Fibroblast of gingiva (primary cell): ENCODE data around the gene EMID1.

Experiments
- DNase-seq: peaks from one replicate; pipeline ENCODE4 v3.0.0-alpha.2; 2011; ENCODE audit warnings: low read depth

The EMID1 gene

DNA sequence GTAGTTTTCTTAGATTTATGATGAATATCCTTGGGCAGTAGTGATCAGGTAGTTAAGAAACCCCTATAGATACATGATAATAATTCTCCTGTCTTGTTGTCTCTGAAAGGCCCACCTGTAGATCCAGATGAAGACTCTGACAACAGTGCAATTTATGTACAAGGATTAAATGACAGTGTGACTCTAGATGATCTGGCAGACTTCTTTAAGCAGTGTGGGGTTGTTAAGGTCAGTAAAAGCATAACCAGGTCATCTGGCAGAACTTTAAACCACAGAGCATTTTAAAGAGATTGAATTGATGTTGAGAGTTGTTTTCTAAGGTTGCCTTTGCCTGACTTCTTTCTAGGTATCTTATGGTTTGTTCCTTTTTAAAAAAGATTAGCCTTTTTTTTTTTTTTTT lies 86.7 kb downstream of the EMID1 start:
- no peak for DNase-seq

DNA sequence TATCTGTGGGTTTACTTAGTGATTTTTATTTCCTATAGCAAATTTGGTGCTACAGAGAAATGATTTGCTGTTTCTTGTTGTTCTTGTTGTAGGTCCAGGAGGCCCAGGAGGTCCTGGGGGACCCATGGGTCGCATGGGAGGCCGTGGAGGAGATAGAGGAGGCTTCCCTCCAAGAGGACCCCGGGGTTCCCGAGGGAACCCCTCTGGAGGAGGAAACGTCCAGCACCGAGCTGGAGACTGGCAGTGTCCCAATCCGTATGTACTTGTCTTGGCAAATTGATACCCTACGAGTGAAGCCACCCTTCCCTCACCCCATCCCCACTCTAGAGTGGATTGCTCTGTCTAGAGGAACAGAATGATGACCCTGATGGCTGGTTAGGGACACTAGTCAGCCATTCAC lies 92.9 kb downstream of the EMID1 start:
- no peak for DNase-seq

DNA sequence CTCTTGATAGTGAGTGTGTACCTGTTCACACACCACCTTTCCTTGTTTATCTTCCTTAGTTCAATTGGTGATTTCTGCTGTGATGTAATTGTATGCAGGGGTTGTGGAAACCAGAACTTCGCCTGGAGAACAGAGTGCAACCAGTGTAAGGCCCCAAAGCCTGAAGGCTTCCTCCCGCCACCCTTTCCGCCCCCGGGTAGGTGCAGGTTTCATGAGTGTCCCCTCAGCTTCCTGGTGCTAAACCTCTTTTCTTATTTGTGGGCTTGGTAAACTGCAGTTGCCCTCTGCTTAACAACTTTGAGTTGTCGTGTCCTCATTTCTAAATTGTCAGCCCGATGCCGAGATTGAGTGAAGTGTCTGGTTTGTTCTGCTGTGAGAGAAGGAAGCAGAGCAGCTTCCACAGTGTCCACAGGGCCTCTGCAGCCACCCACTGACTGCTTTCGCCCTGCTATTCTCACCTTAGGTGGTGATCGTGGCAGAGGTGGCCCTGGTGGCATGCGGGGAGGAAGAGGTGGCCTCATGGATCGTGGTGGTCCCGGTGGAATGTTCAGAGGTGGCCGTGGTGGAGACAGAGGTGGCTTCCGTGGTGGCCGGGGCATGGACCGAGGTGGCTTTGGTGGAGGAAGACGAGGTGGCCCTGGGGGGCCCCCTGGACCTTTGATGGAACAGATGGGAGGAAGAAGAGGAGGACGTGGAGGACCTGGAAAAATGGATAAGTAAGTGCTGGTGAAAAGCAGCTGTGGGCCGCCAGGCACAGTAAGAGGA lies 93.6 kb downstream of the EMID1 start:
- DNase-seq = no peak

DNA sequence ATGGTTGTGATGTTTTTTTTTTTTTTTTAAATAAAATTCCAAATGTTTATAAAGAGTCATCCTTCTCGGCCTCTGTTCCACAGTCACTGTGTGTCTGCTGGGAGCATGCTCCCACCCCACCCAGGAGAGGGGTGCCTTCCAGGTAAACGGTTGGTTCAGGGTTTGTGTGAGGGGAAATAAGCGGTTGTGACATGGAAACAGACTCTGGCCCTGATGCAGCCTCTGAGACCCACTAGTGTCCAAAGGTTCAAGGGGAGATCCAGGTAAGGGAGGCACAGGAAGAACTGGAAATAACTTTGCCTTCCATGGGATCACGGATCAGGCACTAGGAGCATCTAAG lies 94.7 kb downstream of the EMID1 start:
- no peak for DNase-seq

DNA sequence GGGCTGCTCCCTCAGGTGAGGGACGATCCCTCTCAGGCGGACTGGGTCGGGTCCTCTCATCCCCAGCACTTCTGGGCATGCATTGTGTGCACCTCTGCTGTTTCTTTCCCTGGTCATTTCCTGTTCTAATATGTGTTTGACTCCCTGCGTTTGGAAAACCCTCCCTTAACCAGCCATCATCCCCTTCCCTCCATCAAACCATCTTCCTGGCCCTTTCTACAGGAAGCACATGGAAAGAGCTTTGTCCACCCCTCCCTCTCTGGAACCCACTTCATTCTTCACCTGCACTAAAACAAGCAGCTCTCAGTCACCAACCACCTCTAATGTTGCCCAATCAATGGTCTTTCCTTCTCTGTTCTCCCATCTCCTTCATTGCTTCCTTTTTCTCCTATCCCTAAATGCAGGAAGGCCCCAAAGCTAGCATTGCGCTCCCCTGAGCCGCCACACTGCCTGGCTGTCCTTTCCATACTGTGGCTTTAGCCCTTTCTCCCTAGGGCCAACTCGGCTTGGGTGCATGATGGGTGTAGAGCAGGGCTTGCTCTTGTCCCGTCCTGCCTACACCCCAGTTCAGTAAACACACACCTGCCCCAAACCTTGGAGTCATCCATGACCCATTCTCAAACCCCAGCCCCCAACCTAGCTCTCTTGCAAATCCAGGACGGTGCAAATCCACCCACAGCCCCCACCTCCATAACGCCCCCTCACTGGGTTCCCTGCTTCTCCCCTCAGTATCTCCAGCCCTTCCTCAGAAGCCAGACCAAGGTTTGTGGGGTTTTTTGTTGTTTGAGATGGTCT lies 95.3 kb downstream of the EMID1 start:
- no peak for DNase-seq

DNA sequence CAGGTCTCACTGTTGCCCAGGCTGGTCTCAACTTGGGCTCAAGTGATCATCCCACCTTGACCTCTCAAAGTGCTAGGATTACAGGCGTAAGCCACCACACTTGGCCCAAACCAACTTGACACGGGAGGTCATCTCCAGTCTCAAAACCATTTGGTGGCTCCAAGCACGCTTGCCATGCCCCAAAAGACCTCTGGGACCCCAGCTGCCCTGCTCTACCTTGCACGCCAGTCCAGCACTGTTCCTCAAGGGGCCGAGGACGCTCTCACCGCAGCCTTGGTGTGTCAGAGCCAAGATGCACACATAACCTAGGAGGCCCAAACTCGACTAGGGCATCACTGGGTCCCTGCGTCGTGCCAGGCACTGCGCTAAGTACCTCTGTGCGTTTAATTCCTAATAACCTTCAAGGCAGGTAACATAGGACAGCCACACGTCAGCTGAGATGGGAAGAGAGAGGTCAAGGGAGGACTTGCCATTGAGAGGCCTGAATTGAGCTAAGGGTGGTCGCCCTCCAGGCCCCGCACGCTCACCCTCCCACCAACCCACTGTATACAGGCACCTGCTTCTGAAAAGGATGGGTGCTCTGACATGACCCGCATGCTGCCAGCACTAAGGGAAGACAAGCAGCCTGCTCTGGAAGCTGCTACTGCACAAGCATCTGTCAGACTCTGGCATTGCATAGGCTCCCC lies 96.2 kb downstream of the EMID1 start:
- no peak for DNase-seq

DNA sequence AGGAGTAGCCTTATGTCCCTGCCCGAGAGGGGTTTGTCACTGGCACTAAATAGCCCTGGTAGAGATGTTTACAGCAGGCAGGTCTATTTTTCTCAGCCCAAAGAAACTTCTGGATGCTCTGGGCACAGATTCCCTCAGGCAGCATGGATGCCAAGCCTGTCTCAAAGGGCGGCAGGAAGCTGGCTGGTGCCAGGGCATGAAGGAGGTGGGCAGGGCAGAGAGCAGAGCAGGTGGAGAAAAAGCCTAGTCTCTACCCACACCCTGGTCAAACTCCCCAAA lies 96.6 kb downstream of the EMID1 start:
- DNase-seq = no peak

DNA sequence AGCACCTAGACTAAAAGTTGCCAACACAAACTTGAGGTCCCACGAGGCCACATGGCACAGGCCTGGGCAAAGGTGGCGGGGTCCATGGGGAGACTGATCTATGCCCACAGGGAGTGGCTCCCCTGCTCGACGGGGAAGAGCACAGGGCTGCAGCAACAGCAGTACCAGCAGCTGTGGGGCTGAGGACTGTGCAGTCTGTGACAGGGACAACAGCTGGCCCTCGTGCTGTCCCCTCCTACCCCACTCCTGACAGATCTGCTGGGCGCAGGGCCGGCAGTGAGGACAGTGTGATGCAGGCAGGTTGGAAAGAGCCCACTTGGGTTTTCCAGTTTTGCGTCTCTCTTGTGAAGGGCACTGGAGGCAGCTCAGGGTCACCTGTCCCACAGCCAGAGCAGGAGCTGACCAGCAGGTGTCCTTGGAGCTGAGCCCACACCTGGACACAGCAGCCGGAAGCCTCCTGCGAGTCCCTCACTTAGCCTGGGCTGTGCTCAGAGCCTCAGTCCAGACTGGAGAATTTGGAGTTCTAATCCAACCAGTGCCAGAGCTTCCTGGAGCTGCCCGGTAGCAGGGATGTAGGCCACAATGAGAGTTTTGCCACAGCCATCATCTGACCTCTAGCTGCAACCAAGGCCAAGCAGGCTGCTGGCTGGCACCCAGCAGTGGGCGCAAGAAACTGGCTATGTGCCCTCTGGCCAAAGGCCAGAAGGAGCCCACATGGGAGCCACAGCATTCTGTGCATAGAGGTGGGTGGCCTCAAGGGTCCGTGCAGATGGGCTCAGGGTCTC lies 97.2 kb downstream of the EMID1 start:
- no peak for DNase-seq

DNA sequence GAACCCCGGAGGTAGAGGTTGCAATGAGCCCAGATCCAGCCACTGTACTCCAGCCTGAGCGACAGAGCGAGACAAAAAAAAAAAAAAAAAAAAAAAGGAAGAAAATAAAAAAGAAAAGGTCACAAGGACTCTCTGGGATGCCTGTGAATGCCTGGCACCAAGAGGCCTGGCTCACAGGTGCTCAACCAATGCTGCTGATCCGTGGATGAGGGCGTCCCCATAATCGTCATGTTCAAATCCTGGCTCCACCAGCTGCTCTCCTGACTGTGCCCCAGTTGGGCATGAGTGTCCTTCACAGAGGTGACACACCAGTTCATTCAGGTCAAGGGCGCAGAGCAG lies 100.1 kb downstream of the EMID1 start:
- DNase-seq = no peak

DNA sequence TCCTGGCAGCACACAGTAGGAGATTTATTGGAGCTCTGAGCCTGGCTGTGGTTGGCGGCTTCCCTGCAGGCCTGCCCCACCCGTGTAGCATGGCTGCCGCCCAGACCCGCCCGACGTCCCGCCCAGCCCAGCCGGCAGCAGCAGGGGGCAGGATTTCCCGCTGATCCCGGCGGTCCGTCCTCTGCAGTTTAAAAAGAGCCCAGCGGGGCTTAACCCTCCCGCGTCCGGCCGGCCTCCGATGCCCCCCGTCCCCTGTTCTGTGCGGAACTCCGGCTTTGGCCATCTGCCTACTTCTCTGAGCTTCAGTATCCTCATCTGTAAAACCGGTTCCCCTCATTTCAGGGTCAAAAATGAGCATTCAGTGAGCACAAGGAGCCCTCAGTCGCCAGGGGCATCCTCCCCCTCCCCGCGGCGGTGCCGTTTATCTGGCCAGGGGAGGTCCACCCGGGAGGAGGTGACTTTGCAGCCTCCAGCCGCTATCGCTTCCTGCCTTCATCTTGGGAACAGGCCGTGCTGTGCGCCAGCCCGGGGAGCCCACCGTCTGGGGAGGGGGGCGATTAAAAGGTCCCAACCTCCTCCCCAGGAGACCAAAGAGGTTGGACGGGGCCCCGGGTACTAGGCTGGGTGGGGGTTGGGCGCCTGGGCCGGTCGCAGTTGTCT lies 100.6 kb downstream of the EMID1 start, which contains the start of gene GAS2L1:
Gene GAS2L1, plus strand, starts transcription at position 476 of the 660 bp plus-strand sequence. CDS start 1,456 bp downstream, outside the sequence.
- DNase-seq = peak; percentile 80

DNA sequence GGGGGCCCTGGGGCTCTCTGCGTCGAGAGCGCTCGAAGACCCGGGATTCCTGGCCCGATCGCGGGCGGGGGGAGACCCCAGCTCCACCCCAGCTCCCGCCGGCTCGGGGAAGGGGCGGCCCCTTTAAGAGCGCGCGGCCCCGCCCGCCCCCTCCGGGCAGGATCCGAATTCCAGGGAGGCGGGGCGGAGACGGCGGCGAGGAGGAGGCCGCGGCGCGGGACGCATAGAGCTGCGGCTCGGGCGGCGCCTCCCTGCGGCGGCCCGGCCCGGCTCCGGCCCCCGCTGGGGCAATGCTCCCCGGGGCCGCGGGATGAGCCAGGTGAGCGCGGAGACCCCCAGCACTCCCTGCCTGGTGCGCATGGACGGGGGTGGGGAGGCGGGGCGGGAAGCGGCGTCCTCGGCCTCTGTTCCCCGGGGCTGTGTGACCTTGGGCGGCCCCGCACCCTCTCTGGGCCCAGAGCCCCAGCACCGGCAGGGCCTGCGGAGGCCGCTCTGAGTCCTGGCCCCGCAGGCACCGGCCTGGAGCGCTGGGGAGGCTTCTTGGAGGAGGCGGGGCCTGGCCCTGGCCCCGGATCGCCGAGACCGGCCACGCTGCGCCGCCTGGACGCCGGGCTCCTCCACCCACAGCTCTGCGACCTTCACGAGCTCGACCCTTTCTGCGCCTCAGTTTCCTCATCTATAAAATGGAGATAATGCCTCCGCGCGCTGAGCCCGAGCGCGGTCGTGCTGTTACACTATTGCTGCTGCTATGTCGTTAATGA lies 101.3 kb downstream of the EMID1 start:
- DNase-seq = peak; percentile 72

DNA sequence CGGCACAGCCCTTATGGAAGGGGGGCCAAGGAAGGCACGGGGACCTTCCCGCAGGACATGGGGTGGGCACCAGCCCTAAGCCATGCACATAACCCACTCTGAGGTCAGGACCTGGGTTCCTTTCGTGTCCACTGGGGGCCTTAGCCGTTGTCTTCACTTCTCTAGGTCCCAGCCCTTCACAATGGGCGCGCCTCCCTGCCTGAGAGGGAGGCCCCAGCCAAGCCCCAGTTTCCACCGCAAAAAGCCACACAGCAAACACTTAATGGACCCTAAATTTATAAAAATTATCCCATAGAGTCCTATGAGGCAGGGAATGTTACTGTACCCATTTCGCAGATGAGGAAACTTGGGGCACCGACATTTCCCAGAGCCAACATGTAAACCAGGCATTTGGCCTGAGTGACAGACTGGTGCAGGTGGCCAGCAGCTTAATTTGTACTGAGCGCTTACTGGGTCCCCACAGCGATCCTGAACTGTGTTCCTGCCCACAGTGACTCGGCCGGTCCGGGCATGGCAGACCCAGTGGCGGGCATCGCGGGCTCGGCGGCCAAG lies 102.0 kb downstream of the EMID1 start:
- DNase-seq = no peak

DNA sequence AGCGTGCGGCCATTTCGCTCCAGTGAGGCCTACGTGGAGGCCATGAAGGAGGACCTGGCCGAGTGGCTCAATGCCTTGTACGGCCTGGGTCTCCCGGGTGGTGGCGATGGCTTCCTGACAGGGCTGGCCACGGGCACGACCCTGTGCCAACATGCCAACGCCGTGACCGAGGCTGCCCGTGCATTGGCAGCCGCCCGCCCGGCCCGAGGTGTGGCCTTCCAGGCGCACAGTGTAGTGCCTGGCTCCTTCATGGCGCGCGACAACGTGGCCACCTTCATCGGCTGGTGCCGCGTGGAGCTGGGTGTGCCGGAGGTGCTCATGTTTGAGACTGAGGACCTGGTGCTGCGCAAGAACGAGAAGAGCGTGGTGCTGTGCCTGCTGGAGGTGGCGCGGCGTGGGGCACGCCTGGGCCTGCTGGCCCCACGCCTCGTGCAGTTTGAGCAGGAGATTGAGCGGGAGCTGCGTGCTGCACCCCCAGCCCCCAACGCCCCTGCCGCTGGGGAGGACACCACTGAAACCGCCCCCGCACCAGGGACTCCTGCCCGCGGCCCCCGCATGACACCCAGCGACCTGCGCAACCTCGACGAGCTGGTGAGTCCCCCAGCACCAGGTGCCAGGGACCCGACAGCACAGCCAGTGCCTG lies 102.6 kb downstream of the EMID1 start:
- DNase-seq = no peak

DNA sequence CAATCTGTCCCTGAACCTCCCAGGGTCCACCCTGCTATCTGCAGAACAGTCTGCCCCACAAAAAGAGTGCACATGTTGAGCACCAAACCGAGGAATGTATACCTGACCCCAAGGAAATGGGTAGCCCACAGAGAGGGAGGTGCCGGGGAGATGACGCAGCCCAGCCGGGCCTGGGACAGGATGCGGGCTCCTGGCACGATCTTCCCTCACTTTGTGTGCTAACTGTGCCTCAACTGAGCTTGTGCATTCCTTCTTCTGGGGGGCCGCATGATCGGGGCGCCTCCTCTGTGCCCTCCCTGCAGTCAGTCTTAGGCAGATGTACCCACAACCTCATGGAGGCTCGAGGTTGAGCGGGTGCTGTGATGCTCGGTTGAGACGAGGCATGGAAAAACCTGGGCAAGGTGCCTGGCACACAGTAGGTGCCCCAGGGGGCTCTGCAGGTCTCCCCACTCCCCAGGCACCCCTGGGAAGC lies 103.1 kb downstream of the EMID1 start:
- peak; percentile 34 for DNase-seq
